ENCODE measurements around the gene SYNE3.

DNA sequence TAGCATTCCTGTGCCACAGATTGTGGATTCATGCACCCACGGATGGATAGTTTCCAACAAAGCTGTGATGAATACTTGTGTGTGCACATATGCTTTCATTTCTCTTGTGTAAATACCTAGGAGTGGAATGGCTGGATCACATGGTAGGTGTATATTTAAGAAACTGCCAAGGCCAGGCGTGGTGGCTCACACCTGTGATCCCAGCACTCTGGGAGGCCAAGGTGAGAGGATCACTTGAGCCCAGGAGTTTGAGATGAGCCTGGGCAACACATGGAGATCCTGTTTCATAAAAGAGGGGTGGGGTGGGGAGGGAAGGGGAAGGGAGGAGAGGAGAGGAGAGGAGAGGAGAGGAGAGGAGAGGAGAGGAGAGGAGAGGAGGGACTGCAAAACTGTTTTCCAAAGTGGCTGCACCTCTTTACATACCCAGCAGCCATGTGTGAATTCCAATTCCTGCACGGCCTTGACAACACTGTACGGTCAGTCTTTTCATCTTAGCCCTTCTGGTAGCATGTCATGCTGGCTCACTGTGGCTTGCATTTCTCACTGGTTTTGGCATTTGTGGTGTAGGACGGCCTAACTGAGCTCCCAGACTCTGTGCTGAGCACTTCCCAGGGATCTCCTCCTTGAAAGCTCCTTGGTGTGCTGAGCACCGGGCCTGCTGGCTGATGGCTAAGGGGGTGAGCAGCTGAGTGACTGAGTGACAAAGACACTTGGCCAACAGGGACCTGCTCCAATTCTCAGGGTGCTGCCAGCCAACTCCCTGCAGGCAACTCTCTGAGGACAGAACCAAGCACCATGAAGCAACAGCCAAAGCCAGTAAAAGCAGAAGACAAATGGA is 27.9 kb downstream of the SYNE3 start:
- TF ChIP-seq, protein P1, sequence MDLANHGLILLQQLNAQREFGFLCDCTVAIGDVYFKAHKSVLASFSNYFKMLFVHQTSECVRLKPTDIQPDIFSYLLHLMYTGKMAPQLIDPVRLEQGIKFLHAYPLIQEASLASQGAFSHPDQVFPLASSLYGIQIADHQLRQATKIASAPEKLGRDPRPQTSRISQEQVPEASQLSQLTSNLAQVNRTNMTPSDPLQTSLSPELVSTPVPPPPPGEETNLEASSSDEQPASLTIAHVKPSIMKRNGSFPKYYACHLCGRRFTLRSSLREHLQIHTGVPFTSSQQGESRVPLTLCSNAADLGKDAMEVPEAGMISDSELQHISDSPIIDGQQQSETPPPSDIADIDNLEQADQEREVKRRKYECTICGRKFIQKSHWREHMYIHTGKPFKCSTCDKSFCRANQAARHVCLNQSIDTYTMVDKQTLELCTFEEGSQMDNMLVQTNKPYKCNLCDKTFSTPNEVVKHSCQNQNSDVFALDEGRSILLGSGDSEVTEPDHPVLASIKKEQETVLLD (IDR thresholded peaks at IDR 0.05) = no peak
- TF ChIP-seq PKNOX1 (IDR thresholded peaks at IDR 0.05) (no peak), PATZ1 (CRISPR knock-in tag; IDR thresholded peaks at IDR 0.05; ENCODE audit: borderline replicate concordance) (no peak)
